LNCaP clone FGC (cell line): Measurements from ENCODE around the gene ASPN.

Experiments
- DNase-seq: peaks from one replicate; pipeline ENCODE4 v3.0.0-alpha.2; 2011; ENCODE audit warnings: low read depth
- H3K4me3 ChIP-seq: 2 replicates; pipeline ENCODE4 v1.5.1; 2011; ENCODE audit warnings: mild to moderate bottlenecking, low read depth, low read length, control low read depth
- CTCF ChIP-seq: IDR thresholded peaks from 2 replicates; pipeline ENCODE4 v1.5.1; 2012; ENCODE audit warnings: mild to moderate bottlenecking; ENCODE audit not compliant: control insufficient read depth, insufficient read depth; ENCODE audit errors: extremely low read depth

Gene ASPN

GRCh38 chr9:92514635-92515034 is 32.3 kb upstream of the ASPN start:
- DNase-seq: no peak
- no peak for TF ChIP-seq CTCF
- no peak overlapping the region for H3K4me3 ChIP-seq

- no peak for TF ChIP-seq CTCF
- no peak for DNase-seq
- no peak overlapping the region for H3K4me3 ChIP-seq
Measured at GRCh38 chr9:92513349-92513748, 31.0 kb upstream of the ASPN start.

GRCh38 chr9:92512622-92513021 is 30.3 kb upstream of the ASPN start:
- no peak for TF ChIP-seq CTCF
- no peak for DNase-seq
- H3K4me3 ChIP-seq: no peak overlapping the region

GRCh38 chr9:92510747-92511146 is 28.4 kb upstream of the ASPN start:
- DNase-seq: no peak
- H3K4me3 ChIP-seq: no peak overlapping the region
- TF ChIP-seq CTCF: no peak

- DNase-seq: no peak
- TF ChIP-seq CTCF: no peak
- H3K4me3 ChIP-seq: no peak overlapping the region
Measured at GRCh38 chr9:92509050-92509449, 26.7 kb upstream of the ASPN start.

GRCh38 chr9:92508018-92508820 is 25.9 kb upstream of the ASPN start:
- DNase-seq: no peak
- no peak overlapping the region for H3K4me3 ChIP-seq
- no peak for TF ChIP-seq CTCF

- no peak overlapping the region for H3K4me3 ChIP-seq
- no peak for TF ChIP-seq CTCF
- DNase-seq: no peak
Measured at GRCh38 chr9:92507496-92507895, 25.2 kb upstream of the ASPN start.
